K562 (cell line): Measurements from ENCODE around the gene RAI14. TPM values are rescaled to one million over a fixed set of nuclear protein-coding genes. Genes with fewer than 3 reads are reported as not detected.

Experiments used
- ATF1 ChIP-seq, 2 experiments: fragments of 450-650 bp in 1 of 2; IDR thresholded peaks; 2 replicates each; pipeline ENCODE4 v1.6.1; 2016; ENCODE audit warnings: missing compliant biosample characterization in 1 of 2, missing genetic modification characterization in 1 of 2
- E2F8 ChIP-seq: fragments of 450-650 bp; IDR thresholded peaks from 2 replicates; pipeline ENCODE4 v1.7.1; 2018; ENCODE audit warnings: mild to moderate bottlenecking, low read depth; ENCODE audit not compliant: partially characterized antibody
- ELF4 ChIP-seq: fragments of 450-650 bp; formaldehyde crosslinking; IDR thresholded peaks from 2 replicates; pipeline ENCODE4 v1.4.0; 2022; ENCODE audit warnings: missing genetic modification characterization
- KLF1 ChIP-seq: fragments of 450-650 bp; IDR thresholded peaks from 2 replicates; pipeline ENCODE4 v1.6.1; 2016; ENCODE audit warnings: missing genetic modification characterization, missing compliant biosample characterization
- L3MBTL2 ChIP-seq: fragments of 450-650 bp; IDR thresholded peaks from 2 replicates; pipeline ENCODE4 v1.6.1; 2016; ENCODE audit warnings: mild to moderate bottlenecking, moderate library complexity
- MEIS2 ChIP-seq: fragments of 450-650 bp; IDR thresholded peaks from 2 replicates; pipeline ENCODE4 v1.6.1; 2014; ENCODE audit warnings: mild to moderate bottlenecking; ENCODE audit not compliant: partially characterized antibody
- RAD21 ChIP-seq, 2 experiments: fragments of 250-450 bp in 1 of 2; fragments of 450-650 bp in 1 of 2; sonication (Bioruptor Pico) in 1 of 2; formaldehyde crosslinking in 1 of 2; IDR thresholded peaks in 1 of 2; conservative IDR thresholded peaks in 1 of 2; 2 replicates each; pipeline versions ENCODE4 v1.4.0 to v1.8.0; 2020 to 2022; ENCODE audit warnings: mild to moderate bottlenecking in 2 of 2, moderate library complexity in 1 of 2
- RBBP5 ChIP-seq: fragments of 200-600 bp; sonication (generic); IDR thresholded peaks from 2 replicates; pipeline ENCODE4 v1.6.1; 2012; ENCODE audit warnings: borderline replicate concordance, mild to moderate bottlenecking, low read length, control low read depth, inconsistent platforms; ENCODE audit not compliant: insufficient read depth, poor library complexity, severe bottlenecking
- STAT5A ChIP-seq: IDR thresholded peaks from 2 replicates; pipeline ENCODE4 v1.6.1; 2012; ENCODE audit warnings: low read length, inconsistent platforms, borderline replicate concordance
- STAT6 ChIP-seq: sonication (generic); formaldehyde crosslinking; IDR thresholded peaks from 2 replicates; pipeline ENCODE4 v1.8.1; 2023; ENCODE audit warnings: mild to moderate bottlenecking, missing genetic modification reagents
- ZBED1 ChIP-seq: IDR thresholded peaks from 2 replicates; pipeline ENCODE4 v1.6.1; 2014
- ZNF609 ChIP-seq: sonication (generic); formaldehyde crosslinking; IDR thresholded peaks from 2 replicates; pipeline ENCODE4 v1.8.1; 2023; ENCODE audit warnings: missing genetic modification reagents, mild to moderate bottlenecking, borderline replicate concordance
- polyA plus RNA-seq, 8 experiments: library from polyadenylated mRNA; depleted of rRNA in 4 of 8; stranded (reverse) in 5 of 8; unstranded in 3 of 8; fragments of >200 nt; fragmentation: Nextera tagmentation in 2 of 8; fragmentation: Illumina TruSeq in 1 of 8; extraction: Ambion mirVana in 2 of 8; extraction: Trizol in 1 of 8; gene quantifications; 2 replicates each; pipeline versions ENCODE4 v1.2.1 to v1.2.3, GENCODE V29; 2011 to 2014; ENCODE audit warnings: inconsistent platforms in 1 of 8, missing spikeins in 1 of 8
- total RNA-seq, 7 experiments: library from RNA; depleted of rRNA in 6 of 7; stranded (reverse); fragments of >200 nt in 6 of 7; fragmentation: Illumina TruSeq in 2 of 7; extraction: Trizol in 2 of 7; gene quantifications; 2 replicates each; pipeline versions ENCODE4 v1.2.1 to v1.2.3, GENCODE V29; 2011 to 2021; ENCODE audit warnings: low replicate concordance in 1 of 7
- TF ChIP-seq, protein P1 (sequence below): fragments of 200-800 bp; sonication (Bioruptor generic); IDR thresholded peaks from 2 replicates; pipeline ENCODE4 v1.6.1; 2017; ENCODE audit warnings: missing genetic modification characterization, missing compliant biosample characterization

The RAI14 gene
- total and polyA plus RNA-seq, 9 of the 15 experiments (the other 6 are each of a cell fraction or from before 2014, with no cell fraction given) = 11.3 to 82.5 (median 34.8) TPM

- TF ChIP-seq ZBED1 (peak; percentile 91; the same call in 1 of the 2 replicates), ATF1 (CRISPR knock-in tag; IDR thresholded peaks at IDR 0.05) (no peak), ATF1 (tag; IDR thresholded peaks at IDR 0.05) (peak; percentile 62; the same call in 1 of the 2 replicates), KLF1 (tag) (peak; percentile 97), RBBP5 (peak; percentile 47), ZNF609 (0 out of 2 replicates have a peak, but pooled peaks have one; percentile 58), ELF4 (peak; percentile 98), L3MBTL2 (0 out of 2 replicates have a peak, but pooled peaks have one; percentile 29), STAT5A (peak; percentile 96), STAT6 (no peak), E2F8 (peak; percentile 72), MEIS2 (peak; percentile 94), RAD21 (CRISPR knock-in tag; conservative IDR thresholded peaks at IDR 0.05 in 1 of 2, IDR thresholded peaks at IDR 0.05 in 1 of 2) (0 out of 4 replicates have a peak, but pooled peaks have one; percentile 8 to 20)
- TF ChIP-seq, protein P1, sequence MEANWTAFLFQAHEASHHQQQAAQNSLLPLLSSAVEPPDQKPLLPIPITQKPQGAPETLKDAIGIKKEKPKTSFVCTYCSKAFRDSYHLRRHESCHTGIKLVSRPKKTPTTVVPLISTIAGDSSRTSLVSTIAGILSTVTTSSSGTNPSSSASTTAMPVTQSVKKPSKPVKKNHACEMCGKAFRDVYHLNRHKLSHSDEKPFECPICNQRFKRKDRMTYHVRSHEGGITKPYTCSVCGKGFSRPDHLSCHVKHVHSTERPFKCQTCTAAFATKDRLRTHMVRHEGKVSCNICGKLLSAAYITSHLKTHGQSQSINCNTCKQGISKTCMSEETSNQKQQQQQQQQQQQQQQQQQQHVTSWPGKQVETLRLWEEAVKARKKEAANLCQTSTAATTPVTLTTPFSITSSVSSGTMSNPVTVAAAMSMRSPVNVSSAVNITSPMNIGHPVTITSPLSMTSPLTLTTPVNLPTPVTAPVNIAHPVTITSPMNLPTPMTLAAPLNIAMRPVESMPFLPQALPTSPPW (CRISPR knock-in tag) = peak; percentile 74
Observed at GRCh38 chr5:34699155-34700077, 43.3 kb downstream of the RAI14 start (continued).
